Measurements from ENCODE around the gene MEF2A.

- no peak for TF ChIP-seq POLR2AphosphoS5 (IDR thresholded peaks at IDR 0.05; ENCODE audit: low read depth, low read length)
- no peak for TF ChIP-seq REST (IDR thresholded peaks at IDR 0.05; ENCODE audit: insufficient read depth in 1 of 2, low read depth in 2 of 2, low read length in 2 of 2)
- TF ChIP-seq TAF1 (IDR thresholded peaks at IDR 0.05; ENCODE audit: borderline replicate concordance, insufficient read depth, low read length) = no peak
- TF ChIP-seq SIN3A (IDR thresholded peaks at IDR 0.05; ENCODE audit: borderline replicate concordance, insufficient read depth, low read length) = no peak
- no peak for TF ChIP-seq FOXP2 (optimal IDR thresholded peaks at IDR 0.05; ENCODE audit: borderline replicate concordance, extremely low read depth, extremely low read length, insufficient read depth)
Observed at GRCh38 chr15:99606646-99607045, 40.9 kb downstream of the MEF2A start.
